IPS-18c (cell line): Measurements from ENCODE around the gene TMBIM6.
"Not testable (repeated sequence)": the region's sequence is repeated elsewhere in the genome, so short reads cannot be mapped to it uniquely, and the experiment has no call there.

Source experiments
- H3K4me3 ChIP-seq: 2 replicates; pipeline ENCODE4 v1.7.0; 2013; ENCODE audit warnings: low read depth, mild to moderate bottlenecking, low read length, moderate library complexity; ENCODE audit not compliant: insufficient read depth
- H3K9me3 ChIP-seq: one replicate; pipeline ENCODE4 v1.6.1; 2013; ENCODE audit warnings: mild to moderate bottlenecking, low read length, moderate library complexity; ENCODE audit not compliant: control insufficient read depth, insufficient read depth

The TMBIM6 gene

DNA sequence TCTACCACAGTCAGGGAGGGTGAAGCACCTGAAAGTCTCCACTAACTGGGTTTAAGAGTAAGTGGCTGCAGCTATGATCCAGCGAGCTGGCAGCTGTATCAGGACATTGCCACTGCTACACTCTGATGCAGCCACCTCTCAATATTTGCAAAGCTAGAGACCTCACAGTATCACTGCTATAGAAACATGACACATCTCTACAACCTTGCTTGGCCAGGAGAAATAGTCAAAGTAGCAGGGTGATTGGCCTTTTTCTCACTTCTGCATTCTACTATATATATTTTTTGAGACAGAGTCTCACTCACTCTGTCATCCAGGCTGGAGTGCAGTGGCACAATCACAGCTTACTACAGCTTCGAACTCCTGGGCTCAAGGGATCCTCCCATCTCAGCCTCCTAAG lies 24.8 kb upstream of the TMBIM6 start:
- Histone ChIP-seq H3K9me3 (no peaks in the 10 kb centered on the region), H3K4me3 (no peak overlapping the region)

DNA sequence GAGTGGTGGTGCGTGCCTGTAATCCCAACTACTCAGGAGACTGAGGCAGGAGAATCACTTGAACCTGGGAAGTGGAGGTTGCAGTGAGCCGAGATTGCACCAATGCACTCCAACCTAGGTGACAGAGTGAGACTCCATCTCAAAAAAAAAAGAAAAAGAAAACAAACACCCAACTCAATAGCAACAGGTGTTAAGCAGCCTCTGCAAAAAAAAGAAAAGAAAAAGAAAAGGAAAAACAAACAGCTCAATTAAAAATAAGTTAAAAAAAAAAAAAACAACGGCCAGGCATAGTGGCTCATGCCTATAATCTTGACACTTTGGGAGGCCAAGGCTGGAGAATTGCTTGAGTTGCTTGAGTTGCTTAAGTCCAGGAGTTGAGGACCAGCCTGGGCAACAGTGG lies 23.6 kb upstream of the TMBIM6 start:
- H3K9me3 ChIP-seq, H3K4me3 ChIP-seq: not testable (repeated sequence)

DNA sequence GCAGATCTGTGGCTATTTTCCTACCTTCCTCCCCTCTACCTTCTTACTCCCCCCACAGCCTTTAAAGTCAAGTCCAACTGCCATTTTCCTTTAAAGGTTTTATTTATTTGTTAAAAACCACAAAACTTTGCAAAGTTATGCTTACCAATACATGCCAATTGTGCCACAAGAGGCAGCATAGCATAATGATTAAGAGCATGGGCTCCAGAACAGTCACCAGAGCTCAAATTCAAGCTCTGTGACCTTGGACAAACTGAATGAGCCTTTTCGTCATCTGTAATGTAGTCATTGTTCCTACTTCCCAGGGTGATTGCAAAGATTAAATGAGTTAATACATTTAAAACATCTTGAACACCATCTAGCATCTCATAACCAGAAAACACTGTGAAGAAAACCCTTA lies 21.1 kb upstream of the TMBIM6 start:
- H3K9me3 ChIP-seq, result no peaks in the 10 kb centered on the region

DNA sequence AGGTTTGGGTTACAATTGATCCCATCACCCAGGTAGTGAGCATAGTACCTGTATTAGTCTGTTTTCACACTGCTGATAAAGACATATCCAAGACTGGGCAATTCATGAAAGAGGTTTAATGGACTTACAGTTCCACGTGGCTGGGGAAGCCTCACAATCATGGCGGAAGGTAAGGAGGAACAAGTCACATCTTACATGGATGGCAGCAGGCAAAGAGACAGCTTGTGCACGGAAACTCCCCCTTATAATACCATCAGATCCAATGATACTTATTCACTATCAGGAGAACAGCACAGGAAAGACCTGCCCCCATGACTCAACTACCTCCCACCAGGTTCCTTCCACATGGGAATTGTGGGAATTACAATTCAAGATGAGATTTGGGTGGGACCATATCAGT lies 20.0 kb upstream of the TMBIM6 start:
- H3K9me3 ChIP-seq, H3K4me3 ChIP-seq: not testable (repeated sequence)

More for the DNA sequence above, 21.1 kb upstream of the TMBIM6 start:
- no peak overlapping the region for H3K4me3 ChIP-seq

DNA sequence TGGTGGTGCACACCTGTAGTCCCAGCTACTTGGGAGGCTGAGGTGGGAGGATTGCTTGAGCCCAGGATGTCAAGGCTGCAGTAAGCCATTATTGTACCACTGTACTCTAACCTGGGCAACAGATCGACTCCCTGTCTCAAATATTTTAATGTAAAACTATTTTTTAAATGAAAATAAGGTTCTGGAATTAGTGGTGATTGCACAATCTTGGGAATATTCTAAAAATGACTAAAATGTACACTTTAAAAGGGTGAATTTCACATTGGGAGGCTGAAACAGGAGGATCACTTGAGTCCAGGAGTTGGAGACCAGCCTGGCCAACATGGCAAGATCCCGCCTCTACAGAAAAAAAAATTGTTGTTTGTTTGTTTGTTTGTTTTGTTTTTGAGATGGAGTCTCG lies 12.9 kb upstream of the TMBIM6 start:
- Histone ChIP-seq H3K4me3 (no peak overlapping the region), H3K9me3 (no peaks in the 10 kb centered on the region)

DNA sequence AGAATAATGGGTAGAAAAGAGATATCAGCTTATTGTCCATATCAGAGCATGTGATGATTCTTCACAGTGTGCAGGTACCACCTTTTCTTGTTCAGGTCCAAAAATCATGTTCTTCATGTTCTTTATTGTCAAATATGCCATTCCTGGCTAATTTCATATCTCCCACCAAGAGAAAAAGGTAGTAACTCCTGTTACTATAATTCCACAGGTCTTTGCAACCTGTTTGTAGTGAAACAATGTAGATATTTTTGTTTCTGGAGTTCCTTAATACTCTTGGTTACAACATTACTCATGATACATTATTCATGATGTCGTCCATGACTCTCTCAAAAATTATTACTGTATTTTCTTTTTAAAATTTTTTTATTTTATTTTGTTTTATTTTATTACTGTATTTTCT lies 11.3 kb upstream of the TMBIM6 start:
- H3K9me3 ChIP-seq, result no peaks in the 10 kb centered on the region
- no peak overlapping the region for H3K4me3 ChIP-seq

DNA sequence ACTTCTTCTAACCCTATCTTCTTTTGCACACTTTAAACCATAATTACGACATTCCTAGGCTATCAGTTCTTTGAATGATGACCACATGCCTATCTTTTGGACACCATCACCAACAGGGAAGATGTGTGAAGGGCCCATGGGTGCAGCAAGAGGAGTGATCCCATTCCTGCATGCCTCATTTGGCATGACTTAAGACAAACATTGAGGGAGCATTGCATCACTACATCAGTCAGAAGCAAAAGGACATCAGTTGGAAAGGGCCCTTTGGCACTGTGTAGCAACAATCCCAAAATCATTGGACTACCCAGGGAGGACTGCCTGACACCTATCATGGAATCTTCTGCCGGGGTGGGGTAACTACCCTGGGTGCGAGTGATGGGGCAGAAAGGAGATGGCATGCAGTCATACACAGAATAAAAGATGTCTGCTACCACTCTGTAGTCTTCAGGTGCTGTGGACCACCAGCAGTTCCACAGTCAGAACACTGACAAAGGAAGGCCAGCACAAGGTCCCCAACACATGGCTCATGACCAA lies 10.7 kb upstream of the TMBIM6 start:
- Histone ChIP-seq H3K9me3 (no peaks in the 10 kb centered on the region), H3K4me3 (no peak overlapping the region)

DNA sequence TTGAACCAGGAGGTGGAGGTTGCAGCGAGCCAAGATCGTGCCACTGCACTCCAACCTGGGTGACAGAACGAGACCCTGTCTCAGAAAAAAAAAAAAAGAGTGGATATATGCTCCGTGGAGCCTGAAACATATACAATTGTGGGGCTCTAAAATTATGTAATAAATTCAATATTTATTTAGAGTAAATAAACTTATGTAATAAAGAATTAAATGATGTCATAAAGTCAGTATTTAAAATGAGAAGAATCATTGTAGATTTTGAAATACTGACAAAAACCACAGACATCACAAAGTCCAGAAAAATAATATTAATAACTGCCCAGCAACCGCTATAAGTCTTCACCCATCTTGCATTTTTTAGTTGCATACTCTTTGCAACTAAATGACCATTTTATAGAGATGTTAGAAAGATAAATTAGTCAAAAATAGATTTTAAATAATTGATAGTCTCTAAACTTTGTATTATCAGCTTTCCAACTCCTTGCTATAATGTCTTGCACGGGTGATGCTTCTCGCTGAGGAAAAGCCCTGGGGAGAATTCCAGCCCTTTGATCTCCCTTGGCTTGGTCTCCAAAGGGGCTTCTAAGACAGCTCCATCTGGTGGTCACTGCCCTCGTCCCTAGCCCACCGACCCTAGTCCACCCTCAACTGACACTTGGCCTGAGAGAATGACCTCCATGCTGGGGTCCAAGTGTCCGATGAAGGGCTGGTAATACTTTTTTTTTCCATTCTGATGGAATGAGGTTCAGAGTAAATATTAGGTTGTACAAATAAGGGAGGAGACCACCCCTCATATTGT lies 7.9 kb upstream of the TMBIM6 start:
- Histone ChIP-seq H3K9me3 (no peaks in the 10 kb centered on the region), H3K4me3 (no peak overlapping the region)

DNA sequence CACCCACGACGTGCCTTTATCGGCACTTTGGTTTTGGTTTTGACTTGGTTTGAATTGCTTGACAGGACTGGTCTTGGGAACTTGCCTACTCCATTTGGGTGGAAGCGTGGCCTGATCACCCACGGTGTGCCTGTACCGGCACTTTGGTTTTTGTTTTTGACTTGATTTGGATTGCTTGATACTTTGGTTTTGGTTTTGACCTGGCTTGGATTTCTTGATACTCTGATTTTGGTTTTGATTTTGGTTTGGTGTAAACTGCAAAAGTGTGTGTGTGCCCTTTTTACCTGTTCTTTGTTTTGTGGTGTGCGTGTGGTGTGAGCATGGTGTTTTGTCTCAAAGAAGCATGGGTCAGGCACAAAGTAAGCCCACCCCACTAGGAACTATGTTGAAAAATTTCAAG lies 6.5 kb upstream of the TMBIM6 start:
- not testable (repeated sequence) for H3K4me3 ChIP-seq, H3K9me3 ChIP-seq

DNA sequence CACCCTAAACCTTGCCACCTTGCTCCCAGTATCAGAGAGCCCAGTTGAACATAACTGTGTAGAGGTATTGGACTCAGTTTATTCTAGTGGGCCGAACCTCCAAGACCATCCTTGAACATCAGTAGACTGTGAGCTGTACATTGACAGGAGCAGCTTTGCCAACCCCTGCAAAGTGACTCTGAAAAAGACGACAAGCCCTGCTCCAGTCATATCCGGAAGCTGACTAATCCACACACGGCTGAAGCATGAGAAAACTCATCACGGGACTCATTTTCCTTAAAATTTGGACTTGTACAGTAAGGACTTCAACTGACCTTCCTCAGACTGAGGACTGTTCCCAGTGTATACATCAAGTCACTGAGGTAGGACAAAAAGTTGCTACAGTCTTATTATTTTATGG lies 2.6 kb upstream of the TMBIM6 start:
- not testable (repeated sequence) for H3K9me3 ChIP-seq, H3K4me3 ChIP-seq

DNA sequence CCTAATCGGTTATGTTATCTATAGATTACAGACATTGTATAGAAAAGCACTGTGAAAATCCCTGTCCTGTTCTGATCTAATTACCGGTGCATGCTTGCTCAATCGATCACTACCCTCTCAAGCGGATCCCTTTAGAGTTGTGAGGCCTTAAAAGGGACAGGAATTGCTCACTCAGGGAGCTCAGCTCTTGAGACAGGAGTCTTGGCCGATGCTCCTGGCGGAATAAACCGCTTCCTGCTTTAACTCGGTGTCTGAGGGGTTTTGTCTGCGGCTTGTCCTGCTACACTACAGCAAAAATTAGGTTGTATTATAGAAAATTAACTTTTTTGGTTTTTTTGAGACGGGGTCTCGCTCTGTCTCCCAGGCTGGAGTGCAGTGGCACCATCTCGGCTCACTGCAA lies 1.1 kb upstream of the TMBIM6 start:
- not testable (repeated sequence) for H3K4me3 ChIP-seq, H3K9me3 ChIP-seq

DNA sequence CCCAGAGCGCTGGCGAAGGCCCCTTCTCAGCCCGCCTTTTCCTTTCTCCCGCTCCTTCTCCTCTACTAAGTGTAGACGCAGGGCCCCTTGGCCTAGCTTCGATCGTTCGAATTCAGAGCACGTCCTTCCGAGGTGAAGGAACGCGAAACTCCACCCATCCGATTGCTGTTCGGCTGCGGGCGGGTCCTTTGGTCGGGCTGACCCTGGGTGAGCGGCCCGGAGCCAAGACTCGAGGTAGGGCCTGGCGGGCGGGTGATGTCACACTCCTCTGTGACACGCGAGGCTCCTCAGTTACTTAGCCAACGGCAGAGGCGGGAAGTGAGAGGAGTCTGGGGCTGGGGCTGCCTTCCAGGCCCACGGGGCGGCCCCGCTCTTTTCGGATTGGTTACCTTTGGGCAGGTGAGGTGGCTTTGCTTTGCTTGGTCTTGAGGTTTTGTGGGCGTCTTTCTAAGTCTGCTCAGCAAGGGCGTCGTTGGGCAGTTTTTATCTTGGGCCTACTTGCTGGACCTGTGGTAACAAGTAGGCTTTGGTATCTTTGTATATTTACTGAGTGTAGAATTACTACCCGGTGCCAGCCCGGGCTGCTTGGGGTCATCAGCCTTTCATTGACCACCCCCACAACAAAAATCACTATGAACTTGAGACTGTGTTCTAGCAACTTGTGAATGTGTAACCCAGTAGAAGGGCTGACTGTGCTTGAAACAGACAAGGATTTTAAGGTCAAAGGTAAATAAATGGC lies 694 bp downstream of the TMBIM6 start:
- H3K4me3 ChIP-seq, result peak overlapping the region; percentile 85
- H3K9me3 ChIP-seq, result no peaks in the 10 kb centered on the region

DNA sequence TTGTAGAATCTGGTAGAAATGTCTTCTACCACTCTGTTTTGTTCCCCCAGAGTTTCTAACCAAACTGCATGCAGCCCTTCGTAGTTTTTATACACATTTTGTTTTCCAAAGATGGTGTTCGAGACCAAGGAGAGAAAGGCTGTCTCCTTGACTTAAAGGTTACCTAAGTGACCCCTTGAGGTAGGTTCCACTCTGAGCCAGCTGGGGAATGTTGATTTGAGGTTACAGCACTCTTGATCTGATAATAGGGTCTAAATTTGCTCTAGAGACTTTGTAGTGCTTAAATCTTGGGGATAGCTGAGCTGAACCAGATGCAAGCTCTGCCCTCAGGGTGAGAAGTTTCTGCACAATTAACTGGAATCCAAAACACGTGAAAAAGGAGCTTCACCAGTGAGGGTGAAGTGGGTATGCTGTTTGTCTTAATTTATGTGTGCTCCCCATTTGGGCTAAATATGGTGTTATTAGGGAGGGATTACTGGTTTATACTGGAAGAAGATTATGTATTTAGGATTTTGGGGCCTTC lies 3.1 kb downstream of the TMBIM6 start:
- no peak overlapping the region for H3K4me3 ChIP-seq

DNA sequence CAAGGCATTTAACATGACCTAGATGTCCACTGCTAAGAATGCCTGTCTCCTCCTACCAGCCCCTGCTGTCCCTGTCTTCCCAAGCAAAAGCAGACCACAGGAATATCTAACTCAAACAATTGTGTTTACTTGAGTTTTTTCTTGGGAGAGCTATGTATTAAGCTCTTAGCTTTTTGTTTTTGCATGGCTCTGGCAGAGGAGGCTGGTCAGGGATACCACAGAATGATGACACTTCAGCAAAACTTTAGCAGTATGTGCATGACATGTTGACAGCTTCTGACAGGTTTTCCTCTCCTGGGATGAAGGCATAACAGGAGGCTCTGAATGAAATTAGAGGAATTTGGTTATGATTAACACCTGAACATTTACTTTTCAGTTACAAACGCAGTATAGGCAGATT lies 6.9 kb downstream of the TMBIM6 start:
- Histone ChIP-seq H3K4me3 (no peak overlapping the region), H3K9me3 (no peaks in the 10 kb centered on the region)

More for the DNA sequence above, 3.1 kb downstream of the TMBIM6 start:
- no peaks in the 10 kb centered on the region for H3K9me3 ChIP-seq

DNA sequence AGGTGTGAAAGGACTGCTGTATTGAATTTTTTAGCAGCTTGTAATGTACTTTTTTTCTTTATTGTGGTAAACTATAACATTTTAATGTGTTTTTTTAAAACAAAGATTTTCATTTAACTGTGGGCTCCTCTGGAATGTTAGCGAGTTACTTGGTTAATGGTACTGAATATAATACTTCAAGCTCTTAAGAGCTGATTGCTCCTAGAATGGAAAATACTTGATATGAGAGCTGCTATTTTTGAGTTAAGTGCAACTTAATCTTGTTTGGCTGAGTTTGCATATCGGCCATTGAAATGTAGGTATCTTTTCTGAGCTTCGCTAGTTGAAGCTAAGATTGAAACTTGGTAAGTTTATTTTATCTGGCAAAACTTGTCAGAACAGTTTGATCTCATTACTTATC lies 7.4 kb downstream of the TMBIM6 start:
- H3K9me3 ChIP-seq, result no peaks in the 10 kb centered on the region
- H3K4me3 ChIP-seq, result no peak overlapping the region

DNA sequence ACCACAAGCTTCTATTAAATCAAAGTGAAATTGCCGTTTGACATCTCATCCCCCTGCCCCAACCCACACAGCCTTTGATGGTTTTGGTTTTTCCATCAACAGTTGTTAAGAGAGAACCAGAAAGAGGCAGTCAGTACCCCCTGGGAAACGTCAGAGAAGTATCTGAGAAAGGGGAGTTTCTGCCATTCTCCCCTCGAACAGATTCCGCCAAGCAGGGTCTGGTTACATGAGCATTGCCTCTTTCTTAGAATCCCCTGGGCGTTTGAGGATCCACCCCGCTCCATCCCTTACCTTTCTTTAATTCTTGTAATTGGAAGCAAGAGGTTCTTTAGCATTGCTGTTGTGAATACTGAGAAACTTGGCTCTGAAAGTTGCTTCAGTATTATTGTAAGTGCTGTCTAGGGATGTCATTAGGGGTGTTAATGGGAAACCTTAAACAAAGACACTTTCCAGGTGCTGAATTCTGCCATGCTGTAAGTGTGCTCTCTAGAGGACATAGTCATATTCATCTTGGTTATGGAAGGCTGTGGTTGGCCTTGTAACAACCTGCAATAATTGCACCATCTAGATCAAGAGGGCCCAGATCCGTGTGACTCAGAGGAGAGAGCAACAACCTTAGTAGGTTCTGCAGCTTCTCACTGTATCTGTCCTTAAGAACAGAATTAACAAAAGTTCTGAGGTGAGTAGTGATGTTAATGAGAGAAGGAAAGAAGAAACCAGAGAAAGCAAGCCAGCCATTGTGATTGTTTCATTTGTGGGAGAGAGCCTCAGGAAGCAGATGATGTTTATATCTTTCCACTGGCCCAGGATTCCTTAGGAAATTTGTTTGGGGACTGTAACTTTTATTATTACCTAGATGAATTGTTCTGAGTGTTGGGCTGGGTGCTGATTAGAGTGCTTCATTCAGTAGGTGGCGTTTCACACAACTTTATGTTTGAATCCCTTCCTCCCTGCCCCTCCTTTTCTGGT lies 9.0 kb downstream of the TMBIM6 start:
- no peak overlapping the region for H3K4me3 ChIP-seq
- no peaks in the 10 kb centered on the region for H3K9me3 ChIP-seq

DNA sequence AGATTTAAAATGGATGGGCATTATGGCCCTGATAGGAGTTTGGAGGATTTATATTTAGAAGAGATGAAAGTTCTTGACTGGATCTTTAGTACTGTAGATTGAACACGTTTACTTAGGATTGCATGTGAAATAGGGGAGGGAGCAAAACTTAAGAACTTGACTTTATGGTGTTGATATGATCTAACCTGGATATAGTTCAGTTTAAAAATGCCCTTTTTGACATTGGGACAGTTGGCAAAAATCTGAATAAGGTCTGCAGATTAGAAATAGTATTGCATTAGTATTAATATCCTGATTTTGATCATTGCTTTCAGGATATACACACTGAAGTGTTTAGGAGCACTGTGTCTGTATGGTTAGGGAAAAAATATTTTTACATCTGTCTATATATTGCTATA lies 9.6 kb downstream of the TMBIM6 start:
- no peaks in the 10 kb centered on the region for H3K9me3 ChIP-seq
- H3K4me3 ChIP-seq, result no peak overlapping the region
